HepG2 (cell line): ENCODE data around the gene KRT15. TPM values are rescaled to one million over a fixed set of nuclear protein-coding genes. Genes with fewer than 3 reads are reported as not detected.

Experiments used
- CERS6 ChIP-seq: sonication (generic); formaldehyde crosslinking; IDR thresholded peaks from 2 replicates; pipeline ENCODE4 v1.5.0; 2020; ENCODE audit warnings: missing genetic modification reagents
- TEF ChIP-seq: sonication (generic); formaldehyde crosslinking; IDR thresholded peaks from 2 replicates; pipeline ENCODE4 v1.5.0; 2020; ENCODE audit warnings: missing genetic modification reagents
- ZBTB40 ChIP-seq, 2 experiments: fragments of 450-650 bp in 1 of 2; sonication (generic) in 1 of 2; formaldehyde crosslinking in 1 of 2; IDR thresholded peaks; 2 replicates each; pipeline versions ENCODE4 v1.6.1 to v1.8.0; 2016 to 2022; ENCODE audit warnings: antibody characterized with exemption in 1 of 2, mild to moderate bottlenecking in 1 of 2, missing genetic modification reagents in 1 of 2
- ZEB1 ChIP-seq: IDR thresholded peaks from 2 replicates; pipeline ENCODE4 v1.6.1; 2012; ENCODE audit warnings: mild to moderate bottlenecking, low read depth, inconsistent platforms; ENCODE audit not compliant: insufficient replicate concordance
- ZNF841 ChIP-seq: sonication (generic); formaldehyde crosslinking; IDR thresholded peaks from 2 replicates; pipeline ENCODE4 v1.8.1; 2023; ENCODE audit warnings: missing genetic modification reagents, borderline replicate concordance
- ZNF883 ChIP-seq: sonication (generic); formaldehyde crosslinking; IDR thresholded peaks from 2 replicates; pipeline ENCODE4 v1.5.1; 2020; ENCODE audit warnings: mild to moderate bottlenecking, missing genetic modification reagents; ENCODE audit errors: not compliant biosample characterization
- polyA plus RNA-seq, 8 experiments: library from polyadenylated mRNA; depleted of rRNA in 3 of 8; stranded (reverse) in 7 of 8; unstranded in 1 of 8; fragments of >200 nt; fragmentation: Illumina TruSeq in 4 of 8; extraction: Trizol in 4 of 8; gene quantifications; 2 replicates each; pipeline versions ENCODE4 v1.2.1 to v1.2.3, GENCODE V29; 2011 to 2016; ENCODE audit warnings: low read depth in 4 of 8, missing spikeins in 1 of 8, mixed read lengths in 1 of 8; ENCODE audit not compliant: insufficient read depth in 1 of 8
- total RNA-seq, 5 experiments: library from RNA; depleted of rRNA; stranded (reverse); fragments of >200 nt; fragmentation: Illumina TruSeq; extraction: Trizol; gene quantifications; 2 replicates each; pipeline ENCODE4 v1.2.3, GENCODE V29; 2016; ENCODE audit warnings: low read depth in 1 of 5

Gene KRT15
- total and polyA plus RNA-seq, 2 of the 13 experiments (the other 11 are each of a cell fraction or from before 2014, with no cell fraction given): 0.46 to 0.63 TPM

GRCh38 chr17:41516147-41516829, 2.4 kb downstream of the KRT15 start (continued):
- TF ChIP-seq CERS6 (CRISPR knock-in tag) (no peak), ZEB1 (no peak), TEF (CRISPR knock-in tag) (no peak), ZNF841 (CRISPR knock-in tag) (no peak), ZNF883 (CRISPR knock-in tag) (no peak), ZBTB40 (IDR thresholded peaks at IDR 0.05) (no peak), ZBTB40 (CRISPR knock-in tag; IDR thresholded peaks at IDR 0.05) (no peak)
